Measurements from ENCODE around the gene NFRKB.
"Not testable (repeated sequence)": the region's sequence is repeated elsewhere in the genome, so short reads cannot be mapped to it uniquely, and the experiment has no call there.

NFRKB gene

DNA sequence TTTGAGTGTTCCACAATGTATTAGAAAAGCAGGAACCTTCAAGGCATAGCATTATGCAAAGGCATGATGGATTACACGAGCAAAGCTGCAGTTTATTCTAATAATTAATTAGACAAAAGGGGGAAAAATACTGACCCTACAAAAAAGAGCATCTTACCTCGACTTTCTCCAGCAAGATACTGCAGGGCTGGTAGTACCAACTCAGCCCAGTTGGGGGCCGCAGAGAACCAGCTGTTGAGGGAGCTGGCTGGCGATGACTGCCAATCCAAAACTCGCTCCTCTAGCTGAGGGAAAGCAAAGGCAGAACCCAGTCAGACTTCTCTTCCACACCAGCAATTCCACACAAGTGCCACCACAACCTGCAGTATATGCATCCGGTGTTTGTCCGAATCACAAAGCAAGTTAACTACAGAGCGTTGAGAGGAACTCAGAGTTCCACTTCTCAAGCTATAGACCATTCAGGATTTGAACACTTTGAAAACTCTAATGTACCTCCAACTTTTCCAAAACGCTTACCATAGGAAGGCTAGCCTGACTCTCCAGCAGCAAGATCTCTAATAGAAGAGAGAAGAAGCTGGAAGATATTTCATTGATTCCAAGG is 13.7 kb downstream of the NFRKB start:
- Histone ChIP-seq H3K9ac (no peak overlapping the region), H3K27ac (no peak overlapping the region), H3K27me3 (no peaks in the 10 kb centered on the region), H3K36me3 (peaks cover 100% of the 10 kb centered on the region in 11 experiments), H3K4me3 (no peak overlapping the region), H3K4me2 (no peak overlapping the region), H3K9me3 (replicated peaks in 1 of 11) (no peaks in the 10 kb centered on the region), H3K4me1 (no peaks in the 10 kb centered on the region), H4K20me1 (peaks cover 0 to 36% (median 13%) of the 10 kb centered on the region in 11 experiments; a peak in 10 of 22 replicates)
- no peak for TF ChIP-seq Cebpa-rat (IDR thresholded peaks at IDR 0.05)

DNA sequence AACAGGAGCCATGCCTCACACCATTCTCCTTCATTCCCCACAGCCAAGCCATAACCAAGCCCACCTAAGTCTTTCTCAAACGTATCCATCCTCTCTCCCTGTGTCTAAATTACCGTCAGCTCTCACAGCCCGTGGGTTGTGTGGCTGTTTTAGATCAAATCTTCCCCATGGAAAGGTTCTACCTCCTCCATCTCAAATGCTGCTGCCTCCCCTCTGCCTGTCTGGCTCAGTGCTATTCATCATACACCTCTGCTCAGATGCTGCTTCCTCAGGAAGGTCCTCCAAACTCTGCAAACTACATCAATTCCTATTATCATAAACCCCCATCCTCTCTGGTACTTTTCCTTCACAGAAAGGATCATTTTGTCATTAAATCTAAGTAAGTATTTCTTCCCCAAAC is 15.1 kb downstream of the NFRKB start:
- H3K27me3 ChIP-seq = no peaks in the 10 kb centered on the region
- no peak for TF ChIP-seq Cebpa-rat (IDR thresholded peaks at IDR 0.05)
- peaks cover 0 to 36% (median 13%) of the 10 kb centered on the region in 11 experiments; a peak in 10 of 22 replicates for H4K20me1 ChIP-seq
- no peaks in the 10 kb centered on the region for H3K4me1 ChIP-seq
- no peak overlapping the region for H3K9ac ChIP-seq
- no peak overlapping the region for H3K4me3 ChIP-seq
- no peak overlapping the region for H3K27ac ChIP-seq
- no peaks in the 10 kb centered on the region for H3K9me3 ChIP-seq (replicated peaks in 1 of 11)
- peaks cover 99 to 100% (median 100%) of the 10 kb centered on the region in 11 experiments for H3K36me3 ChIP-seq
- no peak overlapping the region for H3K4me2 ChIP-seq

- H3K36me3 ChIP-seq = peaks cover 91 to 100% (median 100%) of the 10 kb centered on the region in 11 experiments
Measured at GRCh38 chr11:129871914-129872313, 23.5 kb downstream of the NFRKB start.

GRCh38 chr11:129868626-129869025 is 26.8 kb downstream of the NFRKB start:
- not testable (repeated sequence) for H3K27ac ChIP-seq; H3K4me2 ChIP-seq; H3K9ac ChIP-seq; H3K4me3 ChIP-seq; H3K9me3 ChIP-seq (replicated peaks in 1 of 11); H3K27me3 ChIP-seq
- Histone ChIP-seq H4K20me1 (peaks cover 0 to 27% (median 13%) of the 10 kb centered on the region in 11 experiments; a peak in 11 of 22 replicates), H3K4me1 (peaks cover 0 to 19% (median 9%) of the 10 kb centered on the region in 10 experiments; a peak in 10 of 20 replicates), H3K36me3 (peaks cover 91 to 100% (median 100%) of the 10 kb centered on the region in 11 experiments)

More at GRCh38 chr11:129871914-129872313, 23.5 kb downstream of the NFRKB start:
- H3K27me3 ChIP-seq = no peaks in the 10 kb centered on the region
- no peak for TF ChIP-seq Cebpa-rat (IDR thresholded peaks at IDR 0.05)
- H4K20me1 ChIP-seq = peaks cover 0 to 20% (median 6%) of the 10 kb centered on the region in 11 experiments; a peak in 11 of 22 replicates
- no peak overlapping the region for H3K9ac ChIP-seq
- no peak overlapping the region for H3K27ac ChIP-seq
- H3K4me1 ChIP-seq = peaks cover 0 to 8% (median 0%) of the 10 kb centered on the region in 10 experiments; a peak in 7 of 20 replicates
- H3K9me3 ChIP-seq (replicated peaks in 1 of 11) = no peaks in the 10 kb centered on the region
- H3K4me3 ChIP-seq = no peak overlapping the region
- no peak overlapping the region for H3K4me2 ChIP-seq

GRCh38 chr11:129866311-129866710 is 29.1 kb downstream of the NFRKB start:
- Histone ChIP-seq H3K4me2 (0 out of 22 replicates have a peak overlapping the region, but pooled peaks of 2 of the 11 experiments have one; percentile 7 to 24), H3K9me3 (replicated peaks in 1 of 11) (no peaks in the 10 kb centered on the region), H3K9ac (no peak overlapping the region), H3K27me3 (no peaks in the 10 kb centered on the region), H4K20me1 (peaks cover 0 to 27% (median 9%) of the 10 kb centered on the region in 11 experiments; a peak in 11 of 22 replicates), H3K36me3 (peaks cover 89 to 100% (median 97%) of the 10 kb centered on the region in 11 experiments), H3K4me3 (no peak overlapping the region), H3K27ac (no peak overlapping the region), H3K4me1 (peaks cover 0 to 19% (median 9%) of the 10 kb centered on the region in 10 experiments; a peak in 10 of 20 replicates)
- no peak for TF ChIP-seq Cebpa-rat (IDR thresholded peaks at IDR 0.05)

DNA sequence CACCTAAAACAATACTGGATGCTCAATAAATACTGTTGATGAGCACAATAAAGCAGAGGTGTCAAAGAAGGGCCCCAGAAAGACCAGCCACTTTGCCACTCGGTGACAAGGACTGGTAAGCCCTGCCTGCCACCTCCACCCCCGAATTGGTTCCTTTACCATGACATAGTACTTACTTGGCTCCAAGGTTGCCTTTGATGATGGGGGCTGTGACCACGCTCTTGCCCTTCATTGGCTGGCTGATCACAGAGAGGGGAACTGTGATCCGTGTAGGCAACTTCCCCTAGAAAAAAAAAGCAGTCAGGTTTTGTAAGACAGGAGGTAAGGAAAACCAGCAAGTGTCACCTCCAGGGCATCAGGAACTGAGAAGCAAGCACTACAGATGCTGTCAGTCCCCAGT is 29.7 kb downstream of the NFRKB start:
- Histone ChIP-seq H3K4me3 (no peak overlapping the region), H3K9ac (no peak overlapping the region), H4K20me1 (peaks cover 0 to 27% (median 9%) of the 10 kb centered on the region in 11 experiments; a peak in 11 of 22 replicates), H3K4me2 (peak overlapping the region in 3 of 11 experiments; percentile 7 to 22 (median 7); a peak in 1 of 22 replicates), H3K36me3 (peaks cover 89 to 100% (median 97%) of the 10 kb centered on the region in 11 experiments), H3K27ac (no peak overlapping the region), H3K27me3 (no peaks in the 10 kb centered on the region), H3K4me1 (peaks cover 0 to 19% (median 9%) of the 10 kb centered on the region in 10 experiments; a peak in 10 of 20 replicates), H3K9me3 (replicated peaks in 1 of 11) (no peaks in the 10 kb centered on the region)
- TF ChIP-seq Cebpa-rat (IDR thresholded peaks at IDR 0.05) = no peak

DNA sequence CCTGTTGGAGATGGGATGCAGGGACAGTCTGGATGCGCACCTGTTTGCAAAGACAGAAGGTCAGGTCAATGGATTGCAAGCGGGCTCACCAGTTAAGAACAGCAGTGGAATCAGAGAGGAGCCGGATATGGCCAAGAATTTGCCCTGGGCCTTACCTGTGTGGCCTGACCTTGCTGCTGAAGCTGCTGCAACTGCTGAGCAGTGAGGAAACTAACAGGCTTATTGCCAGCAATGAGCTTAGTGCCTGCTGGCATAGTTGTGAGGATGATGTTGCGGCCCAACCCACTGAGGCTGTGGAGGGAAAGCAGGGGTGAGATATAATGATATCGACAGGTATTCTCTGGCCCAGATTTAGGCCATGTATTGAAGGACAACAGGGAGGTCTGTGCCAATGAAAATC is 30.6 kb downstream of the NFRKB start:
- H3K4me1 ChIP-seq = peaks cover 0 to 19% (median 9%) of the 10 kb centered on the region in 10 experiments; a peak in 10 of 20 replicates
- no peak overlapping the region for H3K4me2 ChIP-seq
- H3K4me3 ChIP-seq = no peak overlapping the region
- H3K27ac ChIP-seq = no peak overlapping the region
- no peaks in the 10 kb centered on the region for H3K9me3 ChIP-seq (replicated peaks in 1 of 11)
- no peak overlapping the region for H3K9ac ChIP-seq
- peaks cover 0 to 27% (median 8%) of the 10 kb centered on the region in 11 experiments; a peak in 10 of 22 replicates for H4K20me1 ChIP-seq
- no peaks in the 10 kb centered on the region for H3K27me3 ChIP-seq
- peaks cover 89 to 100% (median 97%) of the 10 kb centered on the region in 11 experiments for H3K36me3 ChIP-seq
- no peak for TF ChIP-seq Cebpa-rat (IDR thresholded peaks at IDR 0.05)

GRCh38 chr11:129861702-129862522 is 33.5 kb downstream of the NFRKB start:
- H3K4me1 ChIP-seq = peaks cover 0 to 14% (median 6%) of the 10 kb centered on the region in 10 experiments; a peak in 10 of 20 replicates
- no peak overlapping the region for H3K4me2 ChIP-seq
- no peak overlapping the region for H3K27ac ChIP-seq
- no peak overlapping the region for H3K9ac ChIP-seq
- H3K27me3 ChIP-seq = no peaks in the 10 kb centered on the region
- peaks cover 0 to 14% (median 3%) of the 10 kb centered on the region in 11 experiments; a peak in 7 of 22 replicates for H4K20me1 ChIP-seq
- H3K36me3 ChIP-seq = peaks cover 78 to 99% (median 90%) of the 10 kb centered on the region in 11 experiments
- no peak overlapping the region for H3K4me3 ChIP-seq
- H3K9me3 ChIP-seq (replicated peaks in 1 of 11) = no peaks in the 10 kb centered on the region
- TF ChIP-seq Cebpa-rat (IDR thresholded peaks at IDR 0.05) = no peak

GRCh38 chr11:129856036-129856435 is 39.3 kb downstream of the NFRKB start:
- H3K36me3 ChIP-seq = peaks cover 22 to 40% (median 32%) of the 10 kb centered on the region in 11 experiments
- no peaks in the 10 kb centered on the region for H3K9me3 ChIP-seq (replicated peaks in 1 of 11)

More at GRCh38 chr11:129856036-129856435, 39.3 kb downstream of the NFRKB start:
- Histone ChIP-seq H3K27me3 (no peaks in the 10 kb centered on the region), H3K27ac (no peak overlapping the region), H3K9ac (no peak overlapping the region), H3K4me1 (peaks cover 0 to 15% (median 12%) of the 10 kb centered on the region in 10 experiments; a peak in 15 of 20 replicates), H4K20me1 (no peaks in the 10 kb centered on the region), H3K4me2 (no peak overlapping the region), H3K4me3 (no peak overlapping the region)
- TF ChIP-seq Cebpa-rat (IDR thresholded peaks at IDR 0.05) = no peak
